Lower leg skin (tissue), 3 donors: ENCODE measurements around the gene AFF4.

Experiments used
- CTCF ChIP-seq, 3 donors: fragments of 450-650 bp; IDR thresholded peaks; one replicate each; pipeline ENCODE4 v1.5.1; 2016; ENCODE audit warnings: antibody characterized with exemption in 3 of 3, mild to moderate bottlenecking in 3 of 3, moderate library complexity in 2 of 3
- POLR2A ChIP-seq, 2 donors: fragments of 450-650 bp; IDR thresholded peaks; one replicate each; pipeline ENCODE4 v1.6.1; 2016 to 2017; ENCODE audit warnings: antibody characterized with exemption in 2 of 2, mild to moderate bottlenecking in 1 of 2, moderate library complexity in 1 of 2

GRCh38 chr5:132873119-132873929, 90.1 kb downstream of the AFF4 start, which contains the start of gene LEAP2:
- TF ChIP-seq CTCF (IDR thresholded peaks at IDR 0.05) (no peak), POLR2A (IDR thresholded peaks at IDR 0.05) (no peak)
